Endothelial cell of umbilical vein (primary cell): Measurements from ENCODE around the gene AARS2. TPM values are rescaled to one million over a fixed set of nuclear protein-coding genes. Genes with fewer than 3 reads are reported as not detected.

ENCODE experiments used
- BruUV-seq: library from RNA; stranded (reverse); fragments of 400-500 nt; replicated peaks from 2 replicates; lab custom pipeline; 2021; lab: Mats Ljungman, UMichigan
- CTCF ChIA-PET: fragments of 300-600, 350-600 bp; sonication (Branson Sonifier 250); formaldehyde crosslinking; loops from one replicate; lab custom pipeline; 2021; ENCODE audit warnings: antibody characterized with exemption, inconsistent platforms; lab: Charles Lee
- POLR2A ChIA-PET: fragments of 300-600, 350-600 bp; sonication (Branson Sonifier 250); formaldehyde crosslinking; loops from one replicate; lab custom pipeline; 2021; ENCODE audit warnings: antibody characterized with exemption, inconsistent platforms; lab: Charles Lee
- DNase-seq: peaks from one replicate; pipeline ENCODE4 v3.0.0-alpha.2; 2011; ENCODE audit warnings: low read depth, low spot score
- FAIRE-seq: peaks from 2 replicates; lab custom pipeline; 2011; peaks lifted over from hg19 to GRCh38; lab: Jason Lieb, UNC
- H2AFZ ChIP-seq: 2 replicates; pipeline ENCODE4 v1.6.0; 2012; ENCODE audit warnings: low read depth, low read length, control low read depth, inconsistent platforms
- H3K27ac ChIP-seq: 2 replicates; pipeline ENCODE4 v1.5.1; 2011; ENCODE audit warnings: low read depth, mild to moderate bottlenecking, control low read depth, low read length, moderate library complexity; ENCODE audit not compliant: insufficient read depth
- H3K27me3 ChIP-seq, 2 experiments: 2 replicates each; pipeline versions ENCODE4 v1.6.0 to v1.6.1; 2011; ENCODE audit warnings: low read length in 2 of 2, mixed read lengths in 1 of 2; ENCODE audit not compliant: control insufficient read depth in 2 of 2, insufficient read depth in 2 of 2
- H3K36me3 ChIP-seq, 2 experiments: 2 replicates in 1 of 2; 3 replicates in 1 of 2; pipeline ENCODE4 v1.5.1; 2011; ENCODE audit warnings: low read length in 2 of 2, mild to moderate bottlenecking in 1 of 2, moderate library complexity in 1 of 2; ENCODE audit not compliant: control insufficient read depth in 2 of 2, insufficient read depth in 2 of 2; ENCODE audit errors: extremely low read depth in 1 of 2
- H3K4me1 ChIP-seq: 3 replicates; pipeline ENCODE4 v1.5.1; 2011; ENCODE audit warnings: mild to moderate bottlenecking, low read length; ENCODE audit not compliant: control insufficient read depth, insufficient read depth; ENCODE audit errors: extremely low read depth
- H3K4me2 ChIP-seq: 2 replicates; pipeline ENCODE4 v1.6.1; 2011; ENCODE audit warnings: low read length, control low read depth, mixed read lengths; ENCODE audit not compliant: insufficient read depth
- H3K4me3 ChIP-seq, 3 experiments: fragments of 200-600 bp in 1 of 3; sonication (generic), shearing (Covaris generic) in 1 of 3; replicated peaks in 1 of 3; 2 replicates each; pipeline ENCODE4 v1.5.1; 2011 to 2016; ENCODE audit warnings: control low read depth in 3 of 3, low read length in 3 of 3, mild to moderate bottlenecking in 2 of 3, inconsistent platforms in 1 of 3, low read depth in 1 of 3, moderate library complexity in 1 of 3; ENCODE audit not compliant: insufficient read depth in 1 of 3
- H3K79me2 ChIP-seq: 2 replicates; pipeline ENCODE4 v1.6.0; 2012; ENCODE audit warnings: low read length, inconsistent platforms; ENCODE audit not compliant: control insufficient read depth, insufficient read depth
- H3K9ac ChIP-seq: replicated peaks from 2 replicates; pipeline ENCODE3; 2011; ENCODE audit warnings: low read length, control low read depth; ENCODE audit not compliant: insufficient read depth; ENCODE audit errors: extremely low read depth
- H3K9me1 ChIP-seq: replicated peaks from 3 replicates; pipeline ENCODE4 v1.6.0; 2011; ENCODE audit warnings: mild to moderate bottlenecking, low read length; ENCODE audit not compliant: control insufficient read depth, insufficient read depth; ENCODE audit errors: extremely low read depth
- H3K9me3 ChIP-seq: replicated peaks from 2 replicates; pipeline ENCODE4 v1.5.1; 2012; ENCODE audit warnings: low read length, inconsistent platforms; ENCODE audit not compliant: control insufficient read depth, insufficient read depth
- H4K20me1 ChIP-seq: replicated peaks from 2 replicates; pipeline ENCODE3; 2011; ENCODE audit warnings: mild to moderate bottlenecking, low read length; ENCODE audit not compliant: control insufficient read depth, insufficient read depth; ENCODE audit errors: extremely low read depth
- CTCF ChIP-seq, 2 donors: IDR thresholded peaks; 1 replicate in 1 of 2; 2 replicates in 1 of 2; pipeline ENCODE4 v1.5.1; 2011; ENCODE audit warnings: low read length in 2 of 2, mild to moderate bottlenecking in 2 of 2, moderate library complexity in 2 of 2, control low read depth in 1 of 2, inconsistent platforms in 1 of 2, low read depth in 1 of 2; ENCODE audit not compliant: insufficient read depth in 1 of 2; ENCODE audit errors: extremely low read depth in 1 of 2
- EZH2 ChIP-seq: IDR thresholded peaks from 2 replicates; pipeline ENCODE4 v1.6.1; 2012; ENCODE audit warnings: borderline replicate concordance, low read depth, mild to moderate bottlenecking, moderate library complexity, low read length, inconsistent platforms; ENCODE audit not compliant: severe bottlenecking
- FOS ChIP-seq: IDR thresholded peaks from 2 replicates; pipeline ENCODE4 v1.6.1; 2011; ENCODE audit warnings: mild to moderate bottlenecking, low read length, moderate library complexity, borderline replicate concordance; ENCODE audit not compliant: insufficient read depth
- GATA2 ChIP-seq: IDR thresholded peaks from 2 replicates; pipeline ENCODE4 v1.7.0; 2011; ENCODE audit warnings: low read depth, mild to moderate bottlenecking, moderate library complexity, mixed read lengths, low read length; ENCODE audit not compliant: insufficient read length, insufficient read depth
- JUN ChIP-seq: IDR thresholded peaks from 2 replicates; pipeline ENCODE4 v1.6.1; 2011; ENCODE audit warnings: borderline replicate concordance, low read depth; ENCODE audit not compliant: insufficient read length, insufficient read depth
- MAX ChIP-seq: IDR thresholded peaks from 2 replicates; pipeline ENCODE4 v1.6.1; 2011; ENCODE audit not compliant: insufficient read depth, insufficient read length
- MYC ChIP-seq: IDR thresholded peaks from one replicate; pipeline ENCODE4 v1.6.1; 2011; ENCODE audit warnings: mild to moderate bottlenecking, low read depth, low read length
- POLR2A ChIP-seq: IDR thresholded peaks from 2 replicates; pipeline ENCODE4 v1.6.1; 2012; ENCODE audit warnings: low read depth, mild to moderate bottlenecking, control low read depth, low read length
- POLR2AphosphoS5 ChIP-seq: IDR thresholded peaks from 2 replicates; pipeline ENCODE4 v1.6.1; 2012; ENCODE audit warnings: low read depth, mild to moderate bottlenecking, control low read depth, low read length, moderate library complexity; ENCODE audit not compliant: insufficient read depth
- dilution Hi-C: fragments of 300-500 bp; cut with MboI; formaldehyde crosslinking; loops from one replicate; pipeline ENCODE4 v1.15.0; 2019; ENCODE audit warnings: low sequenced_read_pairs; ENCODE audit not compliant: extremely low pct_ligation_motif_present
- intact Hi-C: fragments of 100-400 bp; cut with micrococcal nuclease; formaldehyde crosslinking; loops from one replicate; pipeline ENCODE4 v1.10.0; 2022
- polyA plus RNA-seq, 4 experiments: library from polyadenylated mRNA; depleted of rRNA in 3 of 4; stranded (reverse) in 3 of 4; unstranded in 1 of 4; fragments of >200 nt; gene quantifications; 2 replicates each; pipeline versions ENCODE4 v1.2.1 to v1.2.3, GENCODE V29; 2011 to 2012; ENCODE audit warnings: missing spikeins in 1 of 4
- total RNA-seq: library from RNA; stranded (reverse); gene quantifications from 2 replicates; pipeline ENCODE4 v1.2.3, GENCODE V29; 2021

The AARS2 gene
- total and polyA plus RNA-seq, 2 donors (not counting 3 experiments of a cell fraction or from before 2014, with no cell fraction given) = 8.3 to 17.9 TPM

GRCh38 chr6:44341095-44341890 lies 28.1 kb upstream of the AARS2 start:
- CTCF ChIA-PET = interaction anchor here (1.0 to 3.2 kb wide), 3 partner anchors 9 to 73 kb away, joined by 4 to 21 read pairs (median 4); partner anchors contain the start of gene AARS2
- POLR2A ChIA-PET = no interaction called here

More at GRCh38 chr6:44341095-44341890, 28.1 kb upstream of the AARS2 start:
- no peaks in the 10 kb centered on the region for H4K20me1 ChIP-seq
- H3K9me3 ChIP-seq = no peaks in the 10 kb centered on the region
- DNase-seq = no peak
- FAIRE-seq = no peak
- BruUV-seq = no TSS peak
- no peak overlapping the region for H3K4me3 ChIP-seq
- H2AFZ ChIP-seq = no peak overlapping the region
- H3K4me1 ChIP-seq = no peaks in the 10 kb centered on the region
- no peak overlapping the region for H3K27ac ChIP-seq
- no peak overlapping the region for H3K9ac ChIP-seq
- H3K36me3 ChIP-seq = no peaks in the 10 kb centered on the region
- no peak overlapping the region for H3K4me2 ChIP-seq
- intact Hi-C loops = no loop called here
- TF ChIP-seq POLR2A (no peak), MYC (no peak), POLR2AphosphoS5 (no peak), CTCF (IDR thresholded peaks at IDR 0.05; ENCODE audit: extremely low read depth in 1 of 2, insufficient read depth in 1 of 2, low read depth in 1 of 2, low read length in 2 of 2) (no peak), MAX (no peak), JUN (no peak), EZH2 (no peak), GATA2 (no peak), FOS (no peak)
- dilution Hi-C loops = no loop called here
- H3K27me3 ChIP-seq = peaks cover 36 to 54% of the 10 kb centered on the region in 2 experiments
- H3K9me1 ChIP-seq = no peaks in the 10 kb centered on the region
- no peaks in the 10 kb centered on the region for H3K79me2 ChIP-seq
